HepG2 (cell line): Measurements from ENCODE around the gene ZBED1.

ENCODE experiments used
- ARID3A ChIP-seq: IDR thresholded peaks from 2 replicates; pipeline ENCODE4 v1.6.1; 2012; ENCODE audit warnings: low read depth, low read length, improper control_type of control experiment
- CTCF ChIP-seq: sonication (generic); formaldehyde crosslinking; IDR thresholded peaks from 2 replicates; pipeline ENCODE4 v1.5.0; 2020; ENCODE audit warnings: mild to moderate bottlenecking, missing genetic modification reagents, moderate library complexity
- ZSCAN22 ChIP-seq: sonication (generic); formaldehyde crosslinking; IDR thresholded peaks from 2 replicates; pipeline ENCODE4 v1.4.0; 2020; ENCODE audit warnings: mild to moderate bottlenecking, missing genetic modification reagents

GRCh38 chrX:2445662-2446623 lies 54.8 kb downstream of the ZBED1 start:
- TF ChIP-seq CTCF (CRISPR knock-in tag) (no peak), ZSCAN22 (CRISPR knock-in tag) (no peak), ARID3A (no peak)
